Small intestine (tissue), 7 donors: ENCODE measurements around the gene TYK2. TPM values are rescaled to one million over a fixed set of nuclear protein-coding genes. Genes with fewer than 3 reads are reported as not detected.

Experiments
- DNase-seq, 2 donors: peaks; one replicate each; pipeline versions ENCODE4 v3.0.0 to v3.0.0-alpha.2; 2013
- FAIRE-seq: peaks from 2 replicates; lab custom pipeline; 2012; peaks lifted over from hg19 to GRCh38; lab: Jason Lieb, UNC
- H3K27ac ChIP-seq, 3 donors: one replicate each; pipeline ENCODE4 v1.5.1; 2013; ENCODE audit warnings: low read length in 2 of 3, mild to moderate bottlenecking in 2 of 3, control low read depth in 1 of 3, inconsistent platforms in 1 of 3, low read depth in 1 of 3, moderate library complexity in 1 of 3
- H3K27me3 ChIP-seq, 3 donors: one replicate each; pipeline ENCODE4 v1.6.1; 2013; ENCODE audit warnings: low read length in 3 of 3, inconsistent platforms in 1 of 3; ENCODE audit not compliant: control insufficient read depth in 3 of 3, insufficient read depth in 3 of 3
- H3K36me3 ChIP-seq, 3 donors: one replicate each; pipeline ENCODE4 v1.6.1; 2013; ENCODE audit warnings: low read length in 3 of 3, inconsistent platforms in 1 of 3, low read depth in 1 of 3, mild to moderate bottlenecking in 1 of 3, moderate library complexity in 1 of 3; ENCODE audit not compliant: control insufficient read depth in 3 of 3, insufficient read depth in 2 of 3
- H3K4me1 ChIP-seq, 3 donors: one replicate each; pipeline ENCODE4 v1.6.1; 2013; ENCODE audit warnings: low read length in 2 of 3, inconsistent platforms in 1 of 3, low read depth in 1 of 3, mild to moderate bottlenecking in 1 of 3, moderate library complexity in 1 of 3; ENCODE audit not compliant: control insufficient read depth in 3 of 3, insufficient read depth in 2 of 3
- H3K4me3 ChIP-seq, 3 donors: one replicate each; pipeline ENCODE4 v1.5.1; 2013; ENCODE audit warnings: low read length in 3 of 3, control low read depth in 1 of 3, inconsistent platforms in 1 of 3, low read depth in 1 of 3, mild to moderate bottlenecking in 1 of 3, moderate library complexity in 1 of 3
- H3K9me3 ChIP-seq, 2 donors: one replicate each; pipeline ENCODE4 v1.6.1; 2013; ENCODE audit warnings: low read depth in 1 of 2, low read length in 1 of 2; ENCODE audit not compliant: control insufficient read depth in 2 of 2, insufficient read depth in 1 of 2
- WGBS, 3 donors: extraction: QIAGEN DNeasy Blood & Tissue Kit; methylation state at CpG; one replicate each; pipeline ENCODE4 v1.1.7; 2013; 5-methylcytosine and 5-hydroxymethylcytosine counted together
- polyA plus RNA-seq, 4 donors: library from polyadenylated mRNA; stranded (reverse) in 3 of 4; unstranded in 1 of 4; fragments of 200-250 nt in 3 of 4; fragments of 120-200 nt in 1 of 4; gene quantifications; one replicate each; pipeline versions ENCODE4 v1.2.1 to v1.2.3, GENCODE V29; 2013
- donor health status: healthy with polysubstance abuse.
- donor health status: control.
- donor health status: control.
- donor health status: Bipolar disorder and iron deficiency.
- donor health status: healthy.

The TYK2 gene
- polyA plus RNA-seq, 4 donors, result 81.8 to 162 (median 124) TPM

DNA sequence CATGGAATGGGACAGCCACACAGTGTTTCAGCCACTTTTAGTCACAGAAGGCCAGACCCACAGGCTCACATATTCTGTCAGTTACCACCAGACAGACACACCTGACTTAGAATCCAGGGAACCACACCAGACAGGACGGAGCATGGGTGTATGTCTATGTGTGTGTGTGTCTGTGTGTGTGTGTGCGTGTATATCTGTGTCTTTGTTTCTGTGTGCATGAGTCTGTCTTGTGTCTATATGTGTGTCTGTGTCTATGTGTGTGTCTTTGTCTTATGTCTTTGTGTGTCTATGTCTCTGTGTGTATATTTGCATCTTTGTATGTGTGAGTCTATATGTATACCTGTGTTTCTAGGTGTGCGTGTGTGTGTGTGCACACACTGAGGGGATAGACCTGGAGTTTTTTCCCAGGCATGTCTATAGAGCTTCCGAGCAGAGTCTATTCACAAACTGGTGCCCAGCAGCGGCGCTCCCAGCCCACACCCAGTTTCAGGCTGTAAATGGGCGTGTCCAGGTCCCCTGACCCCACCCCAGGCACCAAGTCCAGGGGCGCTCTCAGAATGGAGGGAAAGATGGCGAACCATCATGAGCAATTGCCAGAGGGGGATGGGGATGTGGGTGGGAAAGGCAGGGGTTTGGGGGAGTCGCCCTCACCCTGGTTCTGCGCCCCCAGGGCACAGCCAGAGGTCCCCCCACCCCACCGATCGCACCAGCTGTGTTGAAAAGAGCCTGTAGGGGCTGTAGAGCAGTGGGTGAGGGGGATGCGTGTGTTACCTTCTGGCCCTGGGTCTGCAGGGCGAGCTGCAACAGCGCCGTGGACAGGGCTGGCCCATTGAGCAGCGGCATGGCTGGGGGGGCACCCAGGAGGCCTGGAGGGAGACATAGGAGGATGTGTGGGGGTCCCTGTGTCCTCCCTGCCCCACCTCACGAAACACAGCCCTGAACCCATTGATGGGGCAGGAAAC is 58.2 kb downstream of the TYK2 start:
- Histone ChIP-seq H3K36me3 (peaks cover 16 to 98% (median 27%) of the 10 kb centered on the region in 3 donors), H3K27ac (peak overlapping the region; percentile 72 to 86 (median 75)), H3K4me3 (no peak overlapping the region), H3K27me3 (no peaks in the 10 kb centered on the region), H3K4me1 (peaks cover 0 to 20% (median 6%) of the 10 kb centered on the region in 3 donors), H3K9me3 (no peaks in the 10 kb centered on the region)
- peak; percentile 91 to 92 for DNase-seq
- no peak for FAIRE-seq
- WGBS, 3 donors, result 48 to 78% (median 67%) methylated on average over 18 to 19 of the region's 19 CpGs

DNA sequence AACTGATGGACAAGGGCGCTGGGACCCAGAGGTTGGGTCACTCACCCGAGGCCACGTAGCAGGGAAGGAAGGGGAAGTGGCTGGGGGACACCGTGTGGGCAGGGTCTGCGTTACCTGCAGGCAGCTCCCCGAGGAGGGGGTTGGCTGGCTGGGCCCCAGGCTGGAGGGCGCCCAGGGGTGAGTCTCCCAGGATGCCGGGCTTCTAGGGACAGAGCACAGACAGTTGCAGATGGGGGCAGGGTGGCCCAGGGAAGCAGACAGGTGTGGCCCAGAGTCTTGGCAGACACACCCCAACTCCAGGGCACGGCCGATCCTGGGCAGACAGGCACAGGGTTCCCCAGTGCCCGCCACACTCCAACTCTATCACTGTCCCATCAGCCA is 59.0 kb downstream of the TYK2 start:
- 49 to 73% (median 54%) methylated on average over 11 of the region's 11 CpGs for WGBS, 3 donors
- Histone ChIP-seq H3K4me3 (no peak overlapping the region), H3K4me1 (peaks cover 0 to 20% (median 6%) of the 10 kb centered on the region in 3 donors), H3K27ac (peak overlapping the region; percentile 72 to 86 (median 75)), H3K27me3 (no peaks in the 10 kb centered on the region), H3K36me3 (peaks cover 14 to 99% (median 23%) of the 10 kb centered on the region in 3 donors), H3K9me3 (no peaks in the 10 kb centered on the region)
- FAIRE-seq (no peak), DNase-seq (peak; percentile 63 to 79)

DNA sequence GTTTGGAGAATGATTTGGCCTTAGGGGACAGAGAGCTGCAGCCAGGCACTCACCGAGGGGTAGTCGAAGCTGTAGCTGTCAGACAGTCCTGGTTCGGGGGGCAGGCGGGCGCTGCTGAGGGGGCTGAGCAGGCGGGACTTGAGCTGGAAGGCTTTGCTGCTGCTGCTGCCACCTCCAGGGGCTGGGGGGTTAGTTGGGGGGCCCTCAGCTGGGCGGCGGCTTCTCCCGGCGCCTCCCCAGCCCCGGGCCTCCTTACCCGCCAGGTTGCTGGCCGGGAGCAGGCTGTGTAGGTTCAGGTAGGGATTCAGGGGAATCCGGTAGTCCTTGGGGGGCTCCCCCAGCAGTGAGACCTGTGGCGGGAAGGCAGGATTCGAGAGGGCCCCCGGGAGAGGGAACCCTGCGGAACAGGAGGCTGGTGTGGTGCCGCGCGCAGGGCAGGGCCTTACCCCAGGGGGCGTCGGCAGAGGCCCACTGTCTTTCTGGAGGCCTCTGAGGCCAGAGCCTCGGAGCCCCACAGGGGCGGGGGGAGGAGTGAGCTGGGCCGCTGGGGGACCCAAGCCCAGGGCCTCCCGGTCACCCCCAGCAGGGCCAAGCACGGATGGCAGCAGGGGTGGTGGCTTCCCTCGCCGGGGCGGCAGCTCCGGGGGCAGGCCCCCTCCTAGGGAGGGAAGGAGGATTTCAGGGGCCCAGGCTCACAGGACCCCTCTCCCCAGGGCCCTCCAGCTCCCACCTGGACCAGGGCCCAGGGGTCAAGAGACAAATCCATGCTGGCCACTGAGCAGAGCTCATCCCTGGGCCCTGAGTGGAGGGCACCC is 59.6 kb downstream of the TYK2 start:
- no peak for DNase-seq

DNA sequence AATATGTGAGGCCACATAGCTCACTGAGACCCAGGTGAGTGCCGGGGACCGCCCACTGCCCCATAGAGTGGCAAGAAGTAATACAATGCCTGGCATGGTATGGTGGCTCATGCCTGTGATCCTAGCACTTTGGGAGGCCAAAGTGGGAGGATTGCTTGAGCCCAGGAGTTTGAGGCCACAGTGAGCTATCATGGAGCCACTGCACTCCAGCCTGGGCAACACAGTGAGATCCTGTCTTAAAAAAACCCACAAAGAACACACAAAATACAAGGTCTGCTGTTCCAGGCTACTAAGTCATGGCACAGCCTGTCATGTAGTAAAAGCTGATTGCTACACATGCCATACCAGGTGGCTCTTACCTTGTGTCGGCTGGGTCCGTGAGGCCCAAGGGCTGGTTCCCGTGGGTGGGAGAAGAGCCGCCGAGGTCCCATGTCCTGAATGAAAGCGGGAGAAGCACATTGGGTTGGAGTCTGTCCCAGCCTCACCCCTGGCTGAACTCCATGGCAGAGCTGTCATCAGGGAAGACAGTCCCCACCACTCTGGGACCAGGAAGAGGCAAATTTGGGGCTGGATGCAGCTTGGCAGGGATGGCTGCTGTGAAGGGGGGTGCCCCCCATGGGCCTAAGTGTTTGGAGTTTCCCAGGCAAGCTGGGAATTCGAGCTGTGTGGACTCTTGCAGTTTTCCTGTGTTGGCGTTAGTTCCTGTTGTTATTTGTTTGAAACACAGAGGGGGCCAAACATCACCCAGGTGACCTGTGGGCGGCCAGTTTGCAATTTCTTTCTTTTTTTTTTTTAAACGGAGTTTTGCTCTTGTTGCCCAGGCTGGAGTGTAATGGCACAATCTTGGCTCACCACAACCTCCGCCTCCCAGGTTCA is 61.3 kb downstream of the TYK2 start:
- Histone ChIP-seq H3K36me3 (peaks cover 12 to 82% (median 20%) of the 10 kb centered on the region in 3 donors), H3K27me3 (no peaks in the 10 kb centered on the region), H3K4me3 (no peak overlapping the region), H3K27ac (no peak overlapping the region), H3K4me1 (peaks cover 0 to 24% (median 6%) of the 10 kb centered on the region in 3 donors), H3K9me3 (no peaks in the 10 kb centered on the region)
- no peak for DNase-seq
- FAIRE-seq, result no peak
- 91 to 93% (median 91%) methylated on average over 13 of the region's 13 CpGs for WGBS, 3 donors

More for the DNA sequence above, 59.6 kb downstream of the TYK2 start:
- WGBS, 3 donors, result 89 to 94% (median 94%) methylated on average over 27 to 32 of the region's 32 CpGs
- Histone ChIP-seq H3K4me1 (peaks cover 0 to 24% (median 6%) of the 10 kb centered on the region in 3 donors), H3K36me3 (peaks cover 12 to 99% (median 22%) of the 10 kb centered on the region in 3 donors), H3K4me3 (no peak overlapping the region), H3K27ac (peak overlapping the region; percentile 72 to 86 (median 75)), H3K27me3 (no peaks in the 10 kb centered on the region), H3K9me3 (no peaks in the 10 kb centered on the region)
- FAIRE-seq, result no peak

DNA sequence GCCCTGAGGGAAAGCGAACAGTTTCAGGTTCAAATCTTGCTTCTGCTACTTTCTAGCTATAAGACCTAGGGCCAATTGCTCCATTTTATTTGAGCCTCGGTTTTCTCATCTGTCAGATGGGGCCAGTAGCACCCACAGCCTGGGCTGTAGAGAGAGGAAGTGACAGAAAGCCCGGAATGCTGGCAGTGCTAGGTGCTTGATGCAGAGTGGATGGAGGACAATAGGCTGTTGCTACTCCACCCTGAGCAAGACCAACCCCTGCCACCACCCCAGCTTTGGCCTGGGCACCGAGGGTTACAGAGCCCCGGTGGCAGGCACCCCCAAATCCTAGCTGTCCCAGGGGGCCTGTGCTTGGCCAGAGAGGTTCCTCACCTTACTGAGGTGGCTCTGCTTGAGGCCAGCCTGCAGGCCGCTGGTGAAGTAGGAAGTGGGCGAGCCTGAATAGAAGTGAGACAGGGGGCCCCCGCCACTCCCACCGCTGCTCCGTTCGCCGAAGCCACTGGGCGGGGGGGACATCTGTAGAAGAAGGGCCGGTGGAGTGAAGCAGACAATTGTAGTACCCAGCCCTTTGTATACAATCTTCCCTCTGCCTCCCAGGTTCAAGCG is 62.4 kb downstream of the TYK2 start:
- Histone ChIP-seq H3K9me3 (no peaks in the 10 kb centered on the region), H3K4me3 (no peak overlapping the region), H3K27me3 (no peaks in the 10 kb centered on the region), H3K27ac (no peak overlapping the region), H3K36me3 (peaks cover 12 to 71% (median 19%) of the 10 kb centered on the region in 3 donors), H3K4me1 (peaks cover 0 to 24% (median 6%) of the 10 kb centered on the region in 3 donors)
- no peak for FAIRE-seq
- 92 to 94% (median 93%) methylated on average over 10 to 15 of the region's 15 CpGs for WGBS, 3 donors
- no peak for DNase-seq

DNA sequence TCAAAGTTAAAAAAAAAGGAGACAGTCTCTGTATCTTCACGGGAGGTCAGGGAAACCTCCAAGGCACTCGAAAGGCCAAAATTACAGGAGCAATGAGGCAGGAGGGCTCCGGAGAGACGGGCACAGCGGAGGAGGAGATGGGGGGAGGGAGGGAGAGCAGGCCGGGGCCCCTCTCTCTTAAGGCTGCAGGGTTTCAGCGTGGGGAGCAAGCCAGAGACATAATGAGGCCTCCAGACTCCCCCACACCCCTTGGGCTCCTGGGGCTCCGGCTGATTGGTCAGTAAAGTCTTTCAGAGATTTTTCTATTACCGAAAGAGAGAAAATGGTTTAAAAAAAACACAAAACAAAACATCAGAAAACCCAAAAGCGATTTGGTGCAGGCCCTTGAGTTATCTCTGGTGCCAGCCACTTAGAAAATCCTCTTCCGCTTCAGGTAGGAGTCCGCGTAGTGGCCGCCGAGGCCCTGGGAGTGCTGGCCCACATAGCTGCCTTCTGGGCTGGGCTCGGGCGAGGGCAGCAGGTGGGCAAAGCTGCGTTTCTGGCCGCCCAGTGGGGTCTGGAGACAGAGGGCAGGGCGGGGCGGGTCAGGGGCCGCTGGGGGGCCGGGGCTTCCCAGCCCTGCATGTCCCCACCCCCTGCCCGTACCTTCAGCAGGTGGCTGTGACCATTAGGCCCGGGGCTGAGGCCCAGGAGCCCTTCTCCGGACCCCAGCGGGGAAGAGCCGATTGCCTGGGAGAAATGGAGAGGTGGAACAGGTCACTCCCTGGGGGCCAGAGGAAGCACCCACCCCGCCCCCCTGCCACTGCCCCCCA is 63.1 kb downstream of the TYK2 start:
- FAIRE-seq (no peak), DNase-seq (no peak)
- Histone ChIP-seq H3K27me3 (no peaks in the 10 kb centered on the region), H3K36me3 (peaks cover 10 to 64% (median 17%) of the 10 kb centered on the region in 3 donors), H3K4me3 (no peak overlapping the region), H3K9me3 (no peaks in the 10 kb centered on the region), H3K27ac (no peak overlapping the region), H3K4me1 (peaks cover 0 to 17% (median 3%) of the 10 kb centered on the region in 3 donors)
- 83 to 86% (median 86%) methylated on average over 28 to 29 of the region's 29 CpGs for WGBS, 3 donors
